Lower leg skin (tissue), 3 donors: ENCODE results near the gene SSR4.

Source experiments
- POLR2A ChIP-seq, 2 donors: fragments of 450-650 bp; IDR thresholded peaks; one replicate each; pipeline ENCODE4 v1.6.1; 2016 to 2017; ENCODE audit warnings: antibody characterized with exemption in 2 of 2, mild to moderate bottlenecking in 1 of 2, moderate library complexity in 1 of 2
- TF ChIP-seq, protein P1 (sequence below), 3 donors: fragments of 450-650 bp; IDR thresholded peaks; one replicate each; pipeline ENCODE4 v1.5.1; 2016; ENCODE audit warnings: antibody characterized with exemption in 3 of 3, mild to moderate bottlenecking in 3 of 3, moderate library complexity in 2 of 3

DNA sequence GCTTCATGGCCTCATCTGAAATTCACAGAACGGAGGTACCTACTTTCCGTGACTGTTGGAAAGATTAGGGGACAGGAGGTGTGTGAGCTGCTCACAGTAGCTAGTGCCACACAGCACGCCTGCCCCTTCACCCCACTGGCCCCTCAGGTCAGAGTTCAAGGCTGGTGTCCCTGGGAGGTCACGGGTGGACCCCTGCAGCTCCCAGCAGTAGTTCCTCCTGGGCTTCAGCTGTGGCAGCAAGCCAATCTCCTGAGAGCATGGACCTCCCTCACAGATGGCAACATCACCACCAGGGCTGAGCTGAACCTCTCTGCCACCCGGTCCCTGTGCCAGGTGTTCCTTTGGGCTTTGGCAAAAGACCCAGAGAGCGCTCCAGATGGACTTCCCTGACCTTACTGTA is 2.1 kb upstream of the SSR4 start:
- TF ChIP-seq, protein P1, sequence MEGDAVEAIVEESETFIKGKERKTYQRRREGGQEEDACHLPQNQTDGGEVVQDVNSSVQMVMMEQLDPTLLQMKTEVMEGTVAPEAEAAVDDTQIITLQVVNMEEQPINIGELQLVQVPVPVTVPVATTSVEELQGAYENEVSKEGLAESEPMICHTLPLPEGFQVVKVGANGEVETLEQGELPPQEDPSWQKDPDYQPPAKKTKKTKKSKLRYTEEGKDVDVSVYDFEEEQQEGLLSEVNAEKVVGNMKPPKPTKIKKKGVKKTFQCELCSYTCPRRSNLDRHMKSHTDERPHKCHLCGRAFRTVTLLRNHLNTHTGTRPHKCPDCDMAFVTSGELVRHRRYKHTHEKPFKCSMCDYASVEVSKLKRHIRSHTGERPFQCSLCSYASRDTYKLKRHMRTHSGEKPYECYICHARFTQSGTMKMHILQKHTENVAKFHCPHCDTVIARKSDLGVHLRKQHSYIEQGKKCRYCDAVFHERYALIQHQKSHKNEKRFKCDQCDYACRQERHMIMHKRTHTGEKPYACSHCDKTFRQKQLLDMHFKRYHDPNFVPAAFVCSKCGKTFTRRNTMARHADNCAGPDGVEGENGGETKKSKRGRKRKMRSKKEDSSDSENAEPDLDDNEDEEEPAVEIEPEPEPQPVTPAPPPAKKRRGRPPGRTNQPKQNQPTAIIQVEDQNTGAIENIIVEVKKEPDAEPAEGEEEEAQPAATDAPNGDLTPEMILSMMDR (IDR thresholded peaks at IDR 0.05): no peak
- TF ChIP-seq POLR2A (IDR thresholded peaks at IDR 0.05): no peak
